GM12878 (cell line): ENCODE measurements around the gene AP1B1. TPM values are rescaled to one million over a fixed set of nuclear protein-coding genes. Genes with fewer than 3 reads are reported as not detected.

Source experiments
- ATAC-seq: fragments of 200-7000 bp; cut with Tn5 transposase; 3 replicates; pipeline ENCODE4 v1.9.1; 2020; ENCODE audit warnings: mild to moderate bottlenecking, moderate library complexity
- BruUV-seq: library from RNA; stranded (reverse); fragments of 400-500 nt; replicated peaks from 2 replicates; lab custom pipeline; 2021; lab: Mats Ljungman, UMichigan
- CTCF ChIA-PET: fragments of 300-600 bp; sonication (Branson Sonifier 250); formaldehyde crosslinking; extraction: SDS; loops from one replicate; lab custom pipeline; 2021; ENCODE audit warnings: inconsistent platforms; lab: Yijun Ruan, JAX
- POLR2A ChIA-PET: fragments of 350-600 bp; formaldehyde crosslinking; extraction: SDS; loops from one replicate; lab custom pipeline; 2021; ENCODE audit warnings: inconsistent platforms; lab: Charles Lee
- RAD21 ChIA-PET: fragments of 300-600 bp; sonication (Branson Sonifier 250); formaldehyde crosslinking; loops from one replicate; lab custom pipeline; 2023; ENCODE audit warnings: antibody characterized with exemption; ENCODE audit not compliant: unreplicated experiment; lab: Charles Lee
- SMC1A ChIA-PET: fragments of 300-600 bp; sonication (Branson Sonifier 250); formaldehyde crosslinking; loops from one replicate; lab custom pipeline; 2023; ENCODE audit not compliant: unreplicated experiment, uncharacterized antibody; lab: Charles Lee
- DNase-seq: peaks from one replicate; pipeline ENCODE4 v3.0.0-alpha.2; 2011; ENCODE audit warnings: low read depth, low spot score
- FAIRE-seq: peaks from 3 replicates; lab custom pipeline; 2011; peaks lifted over from hg19 to GRCh38; lab: Jason Lieb, UNC
- H2AFZ ChIP-seq: 2 replicates; pipeline ENCODE4 v1.6.0; 2011; ENCODE audit warnings: low read depth, low read length, control low read depth; ENCODE audit not compliant: control insufficient read depth
- H3K27ac ChIP-seq: 2 replicates; pipeline ENCODE4 v1.5.1; 2011; ENCODE audit warnings: control low read depth; ENCODE audit not compliant: control insufficient read depth, insufficient read depth
- H3K27me3 ChIP-seq, 2 experiments: replicated peaks in 1 of 2; 2 replicates each; pipeline versions ENCODE4 v1.6.0 to v1.6.1; 2011; ENCODE audit warnings: low read length in 1 of 2; ENCODE audit not compliant: control insufficient read depth in 2 of 2, insufficient read depth in 2 of 2
- H3K36me3 ChIP-seq, 2 experiments: 2 replicates each; pipeline ENCODE4 v1.5.1; 2011; ENCODE audit warnings: low read length in 1 of 2; ENCODE audit not compliant: control insufficient read depth in 2 of 2, insufficient read depth in 2 of 2
- H3K4me1 ChIP-seq: 2 replicates; pipeline ENCODE4 v1.6.1; 2011; ENCODE audit warnings: mild to moderate bottlenecking, low read length, moderate library complexity, mixed read lengths; ENCODE audit not compliant: control insufficient read depth, insufficient read depth
- H3K4me2 ChIP-seq: 2 replicates; pipeline ENCODE4 v1.6.0; 2011; ENCODE audit warnings: control low read depth; ENCODE audit not compliant: control insufficient read depth, insufficient read depth
- H3K4me3 ChIP-seq: fragments of 200-600 bp; sonication (generic); 2 replicates; pipeline ENCODE4 v1.5.1; 2016
- H3K79me2 ChIP-seq: 2 replicates; pipeline ENCODE4 v1.6.0; 2011; ENCODE audit warnings: low read length; ENCODE audit not compliant: control insufficient read depth, insufficient read depth
- H3K9ac ChIP-seq: 2 replicates; pipeline ENCODE4 v1.8.0; 2011; ENCODE audit warnings: low read length, control low read depth, mixed read lengths; ENCODE audit not compliant: control insufficient read depth, insufficient read depth
- H3K9me3 ChIP-seq: replicated peaks from 3 replicates; pipeline ENCODE4 v1.5.1; 2011; ENCODE audit warnings: mild to moderate bottlenecking, low read length; ENCODE audit not compliant: control insufficient read depth, insufficient read depth
- H4K20me1 ChIP-seq: 2 replicates; pipeline ENCODE4 v1.6.0; 2011; ENCODE audit not compliant: control insufficient read depth, insufficient read depth
- CHD1 ChIP-seq: IDR thresholded peaks from 2 replicates; pipeline ENCODE4 v1.6.1; 2012; ENCODE audit warnings: low read depth, low read length, improper control_type of control experiment
- CTCF ChIP-seq, 3 experiments: IDR thresholded peaks in 2 of 3; conservative IDR thresholded peaks in 1 of 3; 2 replicates each; pipeline ENCODE4 v1.5.1; 2011; ENCODE audit warnings: low read depth in 3 of 3, low read length in 3 of 3, mild to moderate bottlenecking in 3 of 3, control low read depth in 2 of 3, moderate library complexity in 2 of 3, inconsistent platforms in 1 of 3, mixed read lengths in 1 of 3; ENCODE audit not compliant: control insufficient read depth in 2 of 3, insufficient read depth in 1 of 3; ENCODE audit errors: extremely low read depth in 1 of 3
- IKZF1 ChIP-seq: fragments of 450-650 bp; conservative IDR thresholded peaks from 2 replicates; pipeline ENCODE4 v1.6.1; 2017; ENCODE audit warnings: antibody characterized with exemption, mild to moderate bottlenecking
- NFYA ChIP-seq: IDR thresholded peaks from 2 replicates; pipeline ENCODE4 v1.6.1; 2011; ENCODE audit warnings: low read depth, mild to moderate bottlenecking, low read length, improper control_type of control experiment, borderline replicate concordance
- WGBS: methylation state at CpG from one replicate; pipeline ENCODE4 v1.1.6; 2016; ENCODE audit warnings: low lambda C conversion rate; ENCODE audit not compliant: insufficient replicate concordance, insufficient coverage; ENCODE audit errors: missing lambda C conversion rate; 5-methylcytosine and 5-hydroxymethylcytosine counted together
- in situ Hi-C: fragments of 300-500 bp; cut with MboI; formaldehyde crosslinking; loops from 9 replicates; pipeline ENCODE4 v1.14.3; 2018; ENCODE audit warnings: mixed read lengths
- intact Hi-C: fragments of 100-400 bp; cut with micrococcal nuclease; formaldehyde crosslinking; loops from one replicate; pipeline ENCODE4 v1.14.2; 2022; ENCODE audit not compliant: unreplicated experiment
- polyA plus RNA-seq, 11 experiments: library from polyadenylated mRNA; depleted of rRNA in 4 of 11; unstranded in 6 of 11; stranded (reverse) in 5 of 11; fragments of >200 nt; fragmentation: Nextera tagmentation in 4 of 11; fragmentation: Illumina TruSeq in 1 of 11; extraction: Ambion mirVana in 4 of 11; extraction: Trizol in 1 of 11; gene quantifications; 1 replicate in 1 of 11; 2 replicates in 10 of 11; pipeline versions ENCODE4 v1.2.1 to v1.2.3, GENCODE V29; 2011 to 2016; ENCODE audit warnings: inconsistent platforms in 2 of 11, missing spikeins in 2 of 11, low read depth in 1 of 11
- total RNA-seq, 4 experiments: library from RNA; depleted of rRNA in 3 of 4; stranded (reverse); fragments of >200 nt in 3 of 4; fragmentation: Illumina TruSeq in 1 of 4; extraction: Trizol in 1 of 4; gene quantifications; 2 replicates each; pipeline versions ENCODE4 v1.2.1 to v1.2.3, GENCODE V29; 2013 to 2021
- TF ChIP-seq, protein P1 (sequence below): fragments of 450-650 bp; IDR thresholded peaks from 2 replicates; pipeline ENCODE4 v1.6.1; 2018; ENCODE audit warnings: mild to moderate bottlenecking, low read depth, moderate library complexity; ENCODE audit not compliant: partially characterized antibody

AP1B1 gene
- total and polyA plus RNA-seq, 10 of the 15 experiments (the other 5 are each of a cell fraction or from before 2014, with no cell fraction given), result 2.1 to 98.6 (median 57.8) TPM

- ChIA-PET CTCF (no interaction called here), POLR2A (no interaction called here), SMC1A (no interaction called here), RAD21 (no interaction called here)
- in situ Hi-C loops, result no loop called here
- H3K4me1 ChIP-seq, result no peaks in the 10 kb centered on the region; the same call in 1 of the 2 replicates
- no peaks in the 10 kb centered on the region for H4K20me1 ChIP-seq
- peak overlapping the region; percentile 83 for H3K4me2 ChIP-seq
- H3K79me2 ChIP-seq, result no peaks in the 10 kb centered on the region
- FAIRE-seq, result no peak
- H3K9me3 ChIP-seq, result no peaks in the 10 kb centered on the region; the same call in 2 of the 3 replicates
- peak overlapping the region; percentile 60 for H3K4me3 ChIP-seq
- intact Hi-C loops, result no loop called here
- peak; percentile 12; the same call in 1 of the 2 replicates for TF ChIP-seq IKZF1
- TF ChIP-seq, protein P1, sequence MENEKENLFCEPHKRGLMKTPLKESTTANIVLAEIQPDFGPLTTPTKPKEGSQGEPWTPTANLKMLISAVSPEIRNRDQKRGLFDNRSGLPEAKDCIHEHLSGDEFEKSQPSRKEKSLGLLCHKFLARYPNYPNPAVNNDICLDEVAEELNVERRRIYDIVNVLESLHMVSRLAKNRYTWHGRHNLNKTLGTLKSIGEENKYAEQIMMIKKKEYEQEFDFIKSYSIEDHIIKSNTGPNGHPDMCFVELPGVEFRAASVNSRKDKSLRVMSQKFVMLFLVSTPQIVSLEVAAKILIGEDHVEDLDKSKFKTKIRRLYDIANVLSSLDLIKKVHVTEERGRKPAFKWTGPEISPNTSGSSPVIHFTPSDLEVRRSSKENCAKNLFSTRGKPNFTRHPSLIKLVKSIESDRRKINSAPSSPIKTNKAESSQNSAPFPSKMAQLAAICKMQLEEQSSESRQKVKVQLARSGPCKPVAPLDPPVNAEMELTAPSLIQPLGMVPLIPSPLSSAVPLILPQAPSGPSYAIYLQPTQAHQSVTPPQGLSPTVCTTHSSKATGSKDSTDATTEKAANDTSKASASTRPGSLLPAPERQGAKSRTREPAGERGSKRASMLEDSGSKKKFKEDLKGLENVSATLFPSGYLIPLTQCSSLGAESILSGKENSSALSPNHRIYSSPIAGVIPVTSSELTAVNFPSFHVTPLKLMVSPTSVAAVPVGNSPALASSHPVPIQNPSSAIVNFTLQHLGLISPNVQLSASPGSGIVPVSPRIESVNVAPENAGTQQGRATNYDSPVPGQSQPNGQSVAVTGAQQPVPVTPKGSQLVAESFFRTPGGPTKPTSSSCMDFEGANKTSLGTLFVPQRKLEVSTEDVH, result no peak
- no peak for TF ChIP-seq CHD1
- no peak for TF ChIP-seq NFYA
- TF ChIP-seq CTCF (IDR thresholded peaks at IDR 0.05 in 2 of 3, conservative IDR thresholded peaks at IDR 0.05 in 1 of 3; ENCODE audit: control insufficient read depth in 2 of 3, extremely low read depth in 1 of 3, insufficient read depth in 1 of 3, low read depth in 3 of 3, low read length in 3 of 3), result no peak
- H2AFZ ChIP-seq, result peak overlapping the region; percentile 56; the same call in 1 of the 2 replicates
- WGBS, result 45% methylated on average over 51 of the region's 83 CpGs
- no TSS peak for BruUV-seq
- H3K27me3 ChIP-seq, result peaks cover 2 to 7% of the 10 kb centered on the region in 2 experiments; a peak in 2 of 4 replicates
- no peak overlapping the region; the same call in 1 of the 2 replicates for H3K9ac ChIP-seq
- peak; percentile 33 for ATAC-seq
- DNase-seq, result no peak
- no peak overlapping the region for H3K27ac ChIP-seq
- H3K36me3 ChIP-seq, result no peaks in the 10 kb centered on the region
These were observed 81.4 kb downstream of the AP1B1 start for GRCh38 chr22:29306835-29307595.
